HG03432 (cell line): ENCODE data around the gene SPATA32.

ENCODE experiments used
- ATAC-seq: cut with Tn5 transposase; IDR thresholded peaks from one replicate; pipeline ENCODE4 v1.9.1; 2021; ENCODE audit warnings: mild to moderate bottlenecking, moderate library complexity; ENCODE audit not compliant: unreplicated experiment

SPATA32 gene

DNA sequence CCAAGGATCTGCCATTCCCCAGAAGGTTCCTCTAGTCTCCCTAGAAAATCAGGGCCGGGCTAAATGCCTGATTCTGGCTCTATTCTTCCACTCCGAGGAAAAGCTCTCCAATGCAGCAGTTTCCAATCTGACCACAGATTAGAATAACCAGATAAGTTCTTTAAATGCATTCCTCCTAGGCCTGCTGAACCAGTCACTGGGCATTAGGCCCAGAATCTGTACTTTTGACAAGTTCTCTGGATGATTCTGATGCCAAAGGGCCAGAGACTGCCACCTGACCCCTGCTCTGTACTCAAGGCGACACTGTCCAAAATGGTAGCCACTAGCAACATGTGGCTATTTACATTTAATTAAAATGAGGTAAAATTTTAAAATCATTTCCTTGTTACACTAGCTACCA lies 32.6 kb upstream of the SPATA32 start:
- no peak for ATAC-seq

DNA sequence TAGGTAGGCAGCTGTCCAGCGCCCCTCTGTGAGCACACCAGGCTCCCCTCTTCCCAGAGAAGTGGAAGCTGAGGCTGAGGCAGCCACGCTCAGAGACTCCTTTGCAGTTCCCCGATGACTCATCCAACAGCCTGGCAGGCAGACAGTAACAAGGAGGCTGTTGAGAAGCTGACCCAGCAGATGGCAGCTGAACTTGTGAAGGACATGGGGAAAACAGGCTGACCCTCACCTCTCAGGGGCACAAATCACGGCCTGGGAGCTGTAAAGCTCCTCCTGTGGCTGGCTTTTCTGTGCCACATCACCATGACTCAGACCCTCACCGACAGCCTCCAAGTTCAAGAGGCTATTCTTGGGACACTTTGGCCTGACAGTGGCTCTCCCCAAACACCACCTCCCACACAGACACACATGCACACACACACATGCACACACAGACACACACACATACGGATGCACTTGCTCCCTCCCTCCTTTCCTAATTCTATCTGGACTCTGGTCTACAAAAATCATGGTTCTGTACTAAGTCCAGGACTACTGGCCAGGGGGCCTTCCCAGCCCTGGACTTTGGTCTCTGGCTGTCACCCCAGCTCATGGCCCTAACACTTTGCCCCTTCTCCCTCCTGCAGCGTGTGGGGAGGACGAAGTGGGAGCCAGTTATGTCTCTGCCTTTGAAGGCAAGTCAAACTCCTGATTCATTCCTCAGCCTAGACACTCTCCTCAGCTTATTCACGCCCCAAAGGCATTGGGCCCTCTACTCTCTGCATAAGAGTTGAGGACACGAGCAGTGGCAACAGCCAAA lies 31.7 kb upstream of the SPATA32 start:
- ATAC-seq: no peak

DNA sequence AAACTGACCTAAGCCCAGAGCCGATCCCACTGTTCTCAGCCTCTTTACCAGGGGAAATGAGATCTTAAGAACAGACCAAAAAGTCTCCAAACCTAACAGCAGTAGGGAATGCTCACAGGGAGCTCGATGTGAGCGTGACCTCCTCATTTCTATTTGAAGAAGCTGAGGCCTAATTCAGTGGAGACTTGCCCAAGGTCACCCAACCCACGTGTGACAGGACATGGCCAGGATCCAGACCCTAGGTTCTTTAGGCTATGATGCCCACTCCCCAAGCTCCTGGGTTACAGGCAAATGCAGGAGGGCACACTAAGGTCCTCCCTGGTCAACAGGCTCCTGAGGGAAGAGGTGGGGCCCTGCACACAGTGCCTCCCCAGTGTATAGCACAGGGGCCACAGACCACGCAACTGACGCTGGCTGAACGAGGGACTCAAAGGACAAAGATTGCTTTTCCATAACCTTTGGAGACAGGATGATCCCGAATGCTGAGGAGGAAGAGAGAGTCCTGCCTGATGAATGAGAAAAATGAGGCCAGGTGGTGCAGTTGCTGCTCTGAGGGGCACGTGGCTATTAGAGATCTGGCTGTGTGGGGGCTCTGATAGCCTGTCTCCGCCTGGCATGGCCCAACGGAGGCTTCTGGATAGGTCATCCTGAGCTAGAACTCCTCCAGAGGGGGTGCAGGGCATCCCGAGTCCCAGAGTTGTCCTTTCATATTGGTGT lies 31.0 kb upstream of the SPATA32 start:
- ATAC-seq: no peak

DNA sequence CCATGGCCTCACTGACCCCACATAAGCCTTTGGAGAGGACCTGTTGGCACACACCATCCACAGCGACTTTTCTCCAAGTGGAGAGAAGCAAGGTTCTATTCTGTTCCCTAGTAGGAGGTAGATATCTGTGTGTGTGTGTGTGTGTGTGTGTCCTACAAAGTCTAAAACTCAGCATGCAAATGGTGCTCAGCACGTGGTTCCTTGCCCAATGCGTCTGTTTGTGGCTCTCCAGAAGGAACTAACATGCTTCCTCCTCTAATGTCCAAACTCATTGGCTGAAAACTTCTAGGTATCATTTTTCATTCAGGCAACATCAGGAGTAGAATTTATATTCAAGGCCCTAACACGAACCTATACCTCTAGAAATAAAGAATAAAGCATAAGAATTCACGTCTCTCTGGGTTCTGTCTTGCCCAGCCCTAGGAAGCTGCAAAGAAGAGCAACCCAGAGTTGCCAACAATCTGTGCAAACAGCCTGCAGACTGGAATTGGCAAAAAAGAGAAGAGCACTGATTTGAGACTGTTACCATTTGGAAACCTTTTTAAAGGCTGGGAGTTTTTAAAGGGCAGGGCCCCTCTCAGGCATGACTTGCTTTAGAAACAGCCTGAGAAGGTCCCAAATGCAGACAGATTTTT lies 29.4 kb upstream of the SPATA32 start:
- ATAC-seq: no peak

DNA sequence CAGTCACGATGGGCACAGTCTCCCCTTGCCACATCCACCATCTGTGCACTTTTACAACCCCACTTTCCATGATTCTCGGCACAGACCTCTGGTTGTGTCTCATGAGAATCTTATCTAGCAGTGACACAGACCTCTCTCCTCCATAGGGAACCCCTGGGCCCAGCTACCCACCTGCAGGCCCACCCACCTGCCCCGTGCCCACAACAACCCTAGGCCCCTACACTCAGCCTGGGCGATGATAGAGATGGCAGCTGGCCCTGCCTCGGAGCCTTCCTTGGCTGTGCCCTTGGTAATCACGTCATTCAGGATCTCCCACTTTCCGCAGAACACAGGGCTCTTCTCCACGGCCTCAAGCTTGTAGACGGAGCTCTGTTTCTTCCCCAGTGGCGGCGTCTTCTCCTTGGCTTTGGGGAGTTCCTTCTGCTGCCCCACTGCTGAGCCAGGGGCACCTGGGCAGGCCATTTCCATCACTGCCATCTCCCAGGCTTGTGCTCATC lies 28.4 kb upstream of the SPATA32 start:
- ATAC-seq: no peak

DNA sequence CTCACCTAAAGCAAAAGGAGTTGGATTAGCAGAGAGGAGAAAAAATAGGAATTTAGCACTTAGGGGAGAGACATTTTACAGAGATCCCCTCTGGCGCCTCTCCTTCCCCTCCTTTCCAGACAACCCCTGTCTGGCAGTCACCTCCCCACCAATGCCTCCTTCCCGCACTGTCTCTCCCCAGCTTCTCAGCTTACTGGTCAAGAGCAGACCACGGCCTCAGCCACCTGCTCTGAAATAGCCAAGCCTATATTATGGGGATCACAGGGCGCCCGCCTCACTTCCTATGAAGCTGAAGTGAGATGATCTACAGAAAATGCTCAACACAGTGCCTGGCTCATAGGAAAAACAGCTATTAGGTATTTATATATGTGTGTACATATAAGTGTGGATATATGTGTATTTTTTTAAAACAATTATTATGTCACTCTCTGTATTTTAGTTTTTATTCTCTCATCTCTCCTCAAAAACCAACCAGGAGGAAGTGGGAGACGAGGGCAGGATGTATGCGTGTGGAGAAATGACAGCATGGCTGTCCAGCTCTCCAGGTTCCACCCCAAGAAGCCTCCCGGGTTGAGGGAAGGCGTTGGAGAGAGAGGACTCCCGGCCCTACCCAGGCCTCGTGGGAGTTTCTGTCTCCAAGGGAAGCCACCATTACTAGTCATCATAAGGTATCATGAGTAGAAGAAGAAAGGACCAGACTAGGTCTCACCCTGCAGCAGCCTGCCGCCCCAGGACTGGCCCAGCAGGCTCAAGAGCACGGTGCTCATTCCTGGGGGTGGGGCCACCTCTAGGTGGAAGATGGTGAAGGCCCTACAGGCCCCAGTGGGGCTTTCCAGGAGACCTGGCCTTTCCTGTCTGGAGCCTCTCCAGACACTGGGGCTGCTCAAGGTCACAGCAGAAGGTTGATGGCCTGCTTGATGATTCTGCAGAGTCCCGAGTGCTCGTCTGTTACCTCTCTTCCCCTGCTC lies 27.7 kb upstream of the SPATA32 start:
- no peak for ATAC-seq

DNA sequence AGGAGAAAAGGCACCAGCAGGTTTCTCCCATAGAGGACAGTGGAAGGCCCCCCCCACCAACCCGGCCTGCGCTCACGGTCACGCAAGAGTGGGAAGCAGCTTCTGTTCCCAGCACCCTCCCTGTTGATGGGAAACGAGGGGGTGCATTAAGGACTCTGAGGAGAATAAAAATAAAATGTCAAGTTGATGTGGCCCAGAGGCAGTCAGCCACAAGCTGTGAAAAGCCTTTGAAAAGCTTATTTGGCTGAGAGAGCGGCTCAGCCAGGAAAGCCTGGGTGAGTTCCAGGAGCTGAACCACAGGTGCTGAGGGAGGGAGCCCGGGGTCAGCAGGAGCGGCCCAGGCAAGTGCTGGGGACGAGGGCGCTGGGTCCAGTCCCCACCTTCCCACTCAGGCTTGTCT lies 26.9 kb upstream of the SPATA32 start:
- ATAC-seq: no peak

DNA sequence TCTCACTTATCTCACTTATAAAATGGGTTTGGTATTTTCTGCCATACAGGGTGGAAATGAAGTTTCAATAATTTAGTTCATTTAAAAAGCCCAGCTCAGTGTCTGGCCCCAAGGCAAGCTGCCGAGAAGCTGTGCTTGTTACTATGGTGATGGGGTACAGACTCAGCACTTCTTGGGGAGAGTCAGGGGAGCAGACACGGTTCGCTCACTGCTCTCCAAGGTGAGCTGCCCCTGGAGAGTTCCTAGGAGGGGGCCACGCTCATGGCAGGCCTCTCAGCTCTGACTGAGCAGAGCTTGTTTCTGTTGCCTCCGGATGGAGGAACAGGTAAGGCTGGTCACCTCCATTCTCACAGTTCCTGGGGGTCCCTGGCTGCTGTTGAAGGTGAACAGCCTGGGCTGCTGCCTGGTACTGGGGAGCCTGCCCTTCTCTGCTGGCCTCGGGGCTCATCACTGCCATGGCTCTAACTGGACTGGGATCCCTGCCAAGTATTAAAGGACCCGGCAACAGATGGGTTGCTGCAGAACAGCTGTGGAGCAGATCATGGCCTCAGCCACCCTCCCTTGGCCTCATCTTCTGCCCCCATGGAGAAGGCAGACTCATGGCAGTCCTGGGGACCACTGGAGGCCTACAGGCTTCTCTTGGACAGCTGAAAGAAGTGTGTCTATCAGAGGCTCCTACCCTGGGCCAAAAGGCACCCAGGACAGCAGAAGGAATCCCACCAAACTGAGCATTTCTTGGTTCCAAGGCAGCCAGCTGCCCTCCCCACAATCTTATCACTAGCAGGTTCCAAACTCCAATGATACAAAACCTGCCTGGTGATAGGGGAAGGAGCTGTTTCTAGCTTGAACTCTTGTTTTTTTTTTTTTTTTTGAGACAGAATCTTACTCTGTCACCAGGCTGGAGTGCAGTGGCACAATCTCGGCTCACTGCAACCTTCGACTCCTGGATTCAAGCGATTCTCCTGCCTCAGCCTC lies 25.9 kb upstream of the SPATA32 start:
- ATAC-seq: no peak

DNA sequence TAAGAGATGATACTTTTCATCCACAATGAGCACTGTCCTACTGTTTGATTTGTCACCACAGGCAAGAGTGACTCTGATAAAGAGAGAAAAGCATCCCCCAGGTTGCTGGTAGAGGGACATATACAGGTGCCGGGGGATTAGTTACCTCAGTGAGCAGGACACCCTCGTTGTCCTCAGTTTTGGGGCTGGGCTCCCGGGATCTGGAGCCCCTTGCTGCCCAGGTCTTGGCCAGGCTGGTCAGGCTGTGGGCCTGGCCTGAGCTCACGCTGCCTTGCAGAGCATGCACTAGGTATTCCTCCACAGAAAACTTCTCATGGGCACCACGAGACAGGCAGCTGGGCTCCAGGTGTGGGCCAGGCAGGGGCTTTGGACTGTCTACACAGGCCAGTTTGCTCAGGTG lies 24.4 kb upstream of the SPATA32 start:
- ATAC-seq: no peak

DNA sequence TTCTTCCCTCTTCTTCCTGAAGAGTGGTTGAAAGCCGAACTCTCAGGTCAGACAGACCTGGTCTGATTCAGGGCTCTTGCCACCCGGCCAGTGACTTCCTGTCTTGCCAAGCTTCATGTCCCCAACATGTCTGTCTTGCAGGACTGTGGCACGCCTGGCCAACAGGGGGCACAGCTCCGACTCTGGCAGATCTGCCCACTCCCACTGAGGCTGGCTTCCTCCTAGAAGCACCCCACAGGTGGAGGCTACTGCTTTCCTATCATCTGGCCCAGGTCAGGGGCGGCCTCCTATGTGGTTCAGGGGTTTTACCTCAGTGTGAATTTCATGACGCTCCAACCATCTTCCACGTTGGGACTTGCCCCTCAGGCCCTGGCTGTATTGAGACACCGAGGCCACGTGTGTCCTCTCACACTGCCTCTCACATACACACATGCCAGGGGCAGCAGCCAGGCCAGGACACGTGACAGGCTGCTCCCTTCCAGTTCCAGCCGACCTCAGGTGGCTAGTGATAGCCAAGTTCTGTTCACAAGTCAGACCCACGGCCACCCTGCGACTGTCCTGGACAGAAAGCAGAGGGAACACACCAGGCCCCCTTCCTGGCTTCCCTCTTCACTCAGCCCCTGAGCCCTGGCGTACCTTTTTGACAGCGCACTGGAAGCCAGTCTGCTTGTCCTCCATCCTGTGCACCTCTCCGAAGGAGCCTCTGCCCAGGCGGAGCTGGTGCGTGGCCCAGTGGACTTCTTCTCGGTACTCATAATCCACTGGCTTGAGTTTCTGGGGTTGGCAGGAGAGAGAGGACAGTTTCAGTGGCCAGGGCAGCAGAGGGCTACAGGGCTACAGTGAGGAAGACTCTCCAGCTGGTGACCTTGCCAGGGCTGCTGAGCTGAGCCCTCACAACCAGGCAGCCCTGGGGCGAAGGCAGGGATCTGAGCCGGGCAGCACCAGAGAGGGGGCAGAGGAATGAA lies 22.6 kb upstream of the SPATA32 start:
- ATAC-seq: no peak

DNA sequence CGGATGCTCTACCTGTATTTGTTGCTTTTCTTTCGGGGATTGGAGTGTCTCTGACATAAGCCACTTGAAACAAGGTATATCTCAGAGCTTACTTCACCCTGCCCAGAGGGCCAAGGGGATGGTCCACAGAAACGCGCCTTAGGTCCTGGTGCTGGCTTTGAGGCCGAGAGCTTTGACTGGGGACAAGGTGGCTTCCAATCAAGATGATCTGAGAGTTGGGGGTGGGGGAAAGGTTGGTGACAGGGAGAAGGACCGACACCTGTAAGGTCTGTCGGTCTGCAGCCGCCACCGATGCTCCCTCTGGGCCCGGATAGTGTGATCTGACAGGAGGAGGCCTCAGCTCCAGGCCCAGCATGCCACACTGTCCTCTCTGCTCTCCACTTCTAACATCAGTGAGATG lies 21.8 kb upstream of the SPATA32 start:
- no peak for ATAC-seq

DNA sequence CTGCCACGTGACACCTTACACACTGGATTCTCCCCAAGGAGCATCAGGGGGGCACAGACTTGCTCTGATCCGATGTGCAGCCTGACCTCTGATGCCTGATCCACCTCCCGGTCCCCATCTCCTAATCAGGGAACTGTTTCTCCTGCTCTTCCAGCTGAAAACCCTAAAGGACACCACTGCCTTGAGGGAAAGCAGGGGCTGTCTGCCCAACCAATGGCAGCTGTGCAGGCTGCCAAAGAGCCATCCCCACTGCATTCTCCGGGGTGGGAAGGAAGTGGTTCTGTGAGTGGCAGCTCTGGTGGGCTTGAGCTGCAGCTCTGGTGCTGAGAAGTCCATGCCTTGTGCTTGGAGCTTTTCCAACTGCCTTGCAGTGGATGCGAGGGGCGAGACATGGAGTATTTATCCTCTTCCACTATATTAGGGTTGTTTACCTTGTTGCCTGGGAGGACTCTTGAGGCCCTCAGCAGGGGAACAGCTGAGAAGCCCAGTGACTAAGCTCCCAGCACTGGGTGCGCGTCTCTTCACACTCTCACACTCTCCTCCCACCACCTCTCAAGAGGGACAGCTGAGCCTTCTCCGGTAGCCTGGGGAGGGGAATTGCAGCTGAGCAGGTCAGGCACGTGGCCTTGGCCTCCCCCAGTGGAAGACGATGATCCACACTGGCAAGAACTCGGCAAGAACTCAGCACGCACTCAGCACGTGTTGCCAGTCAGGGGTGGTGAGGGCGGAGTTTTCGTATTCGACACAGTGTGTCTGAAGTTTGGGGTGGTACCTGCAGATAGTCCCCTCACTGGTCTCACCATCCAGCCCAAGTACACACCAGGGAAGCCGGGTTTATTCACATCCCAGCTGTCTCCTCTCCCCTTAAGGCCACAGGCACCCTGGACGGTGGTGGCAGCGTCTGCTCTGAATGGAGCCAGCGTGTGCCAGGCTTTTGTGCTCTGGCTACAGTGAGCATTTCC lies 21.1 kb upstream of the SPATA32 start:
- no peak for ATAC-seq

DNA sequence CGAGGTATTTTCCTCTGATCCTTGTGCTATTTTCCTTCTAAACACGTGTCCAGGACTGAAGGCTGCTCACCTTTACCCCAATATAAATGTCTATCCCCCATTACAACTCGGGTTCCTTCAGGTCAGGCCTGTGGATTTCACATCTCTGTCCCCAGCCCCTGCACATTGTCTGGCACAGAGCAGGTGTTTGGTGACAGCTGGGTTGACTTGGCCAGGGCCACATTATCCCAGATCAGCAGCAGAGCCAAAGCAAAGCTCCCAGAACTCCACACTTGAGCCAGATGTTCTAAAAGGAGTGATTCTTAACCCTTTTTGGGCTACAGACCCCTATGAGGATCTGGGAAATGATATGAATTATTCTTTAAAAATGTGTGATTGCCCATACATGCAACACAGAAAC lies 18.0 kb upstream of the SPATA32 start:
- ATAC-seq: no peak

DNA sequence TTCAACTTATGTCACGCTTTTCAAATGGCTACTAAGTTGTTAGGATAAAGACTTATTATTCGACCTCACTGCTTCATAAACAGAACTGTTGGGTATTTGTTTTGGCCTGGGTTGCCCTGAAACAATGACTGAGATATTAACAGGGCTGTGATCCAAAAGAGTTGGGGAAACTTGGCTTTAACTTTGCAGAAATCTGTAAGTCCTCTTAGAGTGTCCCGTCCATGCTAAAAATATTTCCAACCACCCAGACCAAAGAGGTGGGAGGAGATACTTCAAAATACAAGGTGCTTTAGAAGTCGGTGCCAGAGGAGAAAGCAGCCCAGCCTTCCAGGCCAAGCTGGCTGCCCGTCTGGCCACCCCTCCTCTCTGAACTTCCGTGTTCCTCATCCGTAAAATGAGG lies 16.1 kb upstream of the SPATA32 start:
- ATAC-seq: no peak

DNA sequence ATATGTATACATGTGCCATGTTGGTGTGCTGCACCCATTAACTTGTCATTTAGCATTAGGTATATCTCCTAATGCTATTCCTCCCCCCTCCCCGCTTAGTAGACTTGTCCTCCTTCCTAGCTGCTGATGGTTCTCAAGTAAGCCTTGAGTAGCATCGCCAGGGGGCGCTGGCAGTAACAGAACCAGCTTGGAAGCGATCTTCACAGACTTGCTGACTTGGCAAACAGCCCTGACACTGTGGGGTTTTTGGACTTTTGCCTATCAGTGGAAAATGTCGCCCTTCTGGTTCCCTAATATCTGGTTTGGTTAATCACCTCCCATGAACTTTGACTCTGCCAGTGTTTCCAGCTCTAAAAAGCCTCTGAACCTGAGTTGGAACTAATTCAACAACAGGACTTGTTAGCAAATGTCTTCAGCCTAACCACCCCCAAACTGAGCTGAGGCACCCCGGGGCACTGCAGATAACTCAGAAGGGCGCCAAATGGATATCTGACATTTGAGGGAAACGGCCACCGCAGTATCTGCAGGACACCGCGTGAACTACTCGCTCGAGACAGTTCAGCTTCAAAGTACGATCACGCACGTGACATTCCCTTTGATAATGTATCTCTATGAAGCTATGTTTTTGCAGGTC lies 15.4 kb upstream of the SPATA32 start:
- no peak for ATAC-seq

DNA sequence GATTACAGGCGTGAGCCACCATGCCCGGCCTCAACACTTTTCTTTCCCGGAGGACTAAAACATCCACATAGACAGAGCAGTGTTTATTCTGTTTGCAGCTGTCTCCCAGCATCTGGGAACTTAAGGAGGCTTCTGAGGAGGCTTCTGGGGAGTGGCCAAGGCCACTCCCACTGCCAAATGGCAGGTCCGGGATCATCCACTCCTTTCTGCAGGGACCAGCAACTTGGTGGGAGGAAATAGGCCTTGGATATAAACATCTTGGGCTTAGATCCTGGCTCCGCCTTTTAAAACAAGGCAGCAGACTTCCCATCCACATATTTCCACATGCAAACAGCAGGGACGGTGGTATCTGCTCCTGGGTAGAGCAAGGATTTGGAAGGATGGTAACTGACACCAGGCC lies 14.1 kb upstream of the SPATA32 start:
- ATAC-seq: no peak

DNA sequence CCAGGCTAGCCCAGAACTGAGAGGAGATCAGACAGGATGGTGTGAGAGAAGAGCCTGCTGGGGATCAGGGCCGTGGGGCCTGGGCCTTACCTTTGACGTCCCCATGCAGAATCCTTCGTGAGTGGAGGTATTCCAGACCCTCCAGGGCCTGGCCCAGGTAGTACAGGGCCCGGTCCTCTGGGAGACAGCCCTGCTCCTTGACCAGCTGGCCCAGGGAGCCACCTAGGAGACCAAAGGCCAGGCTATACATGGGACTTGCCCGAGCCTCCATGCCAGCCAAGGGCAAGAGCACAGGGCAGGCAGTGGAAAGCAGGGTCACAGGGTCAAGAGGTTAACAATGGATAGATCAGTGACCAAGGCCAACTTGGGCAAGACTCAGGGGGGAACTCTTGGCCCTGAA lies 12.1 kb upstream of the SPATA32 start:
- no peak for ATAC-seq
